ENCODE data around the gene NCAM1.
"Not testable (repeated sequence)": the region's sequence is repeated elsewhere in the genome, so short reads cannot be mapped to it uniquely, and the experiment has no call there.

The NCAM1 gene

GRCh38 chr11:113293936-113294335 lies 332.7 kb downstream of the NCAM1 start (continued):
- TF ChIP-seq ZNF280D (tag by site-specific recombination; IDR thresholded peaks at IDR 0.05), result no peak
- no peak for TF ChIP-seq BCL11B (tag by site-specific recombination; IDR thresholded peaks at IDR 0.05; ENCODE audit: low read depth)
- TF ChIP-seq ZNF514 (tag by site-specific recombination; IDR thresholded peaks at IDR 0.05), result no peak
- no peak for TF ChIP-seq ZNF132 (tag by site-specific recombination; IDR thresholded peaks at IDR 0.05; ENCODE audit: borderline replicate concordance)
- no peak for TF ChIP-seq ZNF585B (tag by site-specific recombination; IDR thresholded peaks at IDR 0.05)
- TF ChIP-seq HOXC10 (CRISPR knock-in tag; IDR thresholded peaks at IDR 0.05), result no peak
- no peak for TF ChIP-seq ZNF510 (tag by site-specific recombination; IDR thresholded peaks at IDR 0.05; ENCODE audit: insufficient replicate concordance)

DNA sequence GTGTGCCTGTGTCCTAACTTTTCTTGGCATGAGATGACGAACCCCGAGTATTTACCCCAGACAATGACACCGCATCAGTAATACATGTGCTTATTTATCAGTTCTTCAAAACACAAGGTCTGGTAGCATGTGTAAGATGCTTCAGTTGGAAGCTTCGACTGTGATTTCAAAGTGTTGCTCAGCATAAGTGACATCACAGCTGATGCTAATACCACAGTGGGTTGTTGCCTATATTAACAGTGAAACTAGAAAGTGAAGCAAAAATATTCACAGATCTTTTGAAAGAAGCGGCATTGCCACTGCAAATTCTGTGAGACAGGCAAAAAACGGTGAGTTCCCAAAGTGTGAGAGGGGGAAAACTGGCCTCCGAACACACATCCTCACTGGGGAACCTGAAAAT lies 334.8 kb downstream of the NCAM1 start:
- Histone ChIP-seq H3K36me3 (ENCODE audit: control insufficient read depth in 2 of 2, insufficient read depth in 1 of 2, low read length in 2 of 2) (no peaks in the 10 kb centered on the region), H3K9me3 (ENCODE audit: control insufficient read depth, insufficient read depth, low read depth, low read length) (no peaks in the 10 kb centered on the region), H3K4me3 (ENCODE audit: low read depth, low read length) (no peak overlapping the region), H3K4me1 (ENCODE audit: control insufficient read depth, insufficient read depth, low read length) (no peaks in the 10 kb centered on the region), H3K27ac (ENCODE audit: extremely low read depth, low read depth, low read length) (no peak overlapping the region)
- ChIA-PET CTCF (interaction anchor here (0.5 to 1.8 kb wide), 3 partner anchors 8 to 708 kb away, joined by 3 to 4 read pairs (median 3); no protein-coding TSS in a partner anchor), POLR2A (no interaction called here)
- TF ChIP-seq ZNF560 (tag by site-specific recombination; IDR thresholded peaks at IDR 0.05; ENCODE audit: borderline replicate concordance) (no peak), ZNF37A (tag by site-specific recombination; IDR thresholded peaks at IDR 0.05) (no peak), ZNF239 (tag by site-specific recombination; IDR thresholded peaks at IDR 0.05) (no peak), ZBTB49 (tag by site-specific recombination; IDR thresholded peaks at IDR 0.05; ENCODE audit: low read depth) (no peak), ZNF521 (tag by site-specific recombination; IDR thresholded peaks at IDR 0.05) (no peak)

DNA sequence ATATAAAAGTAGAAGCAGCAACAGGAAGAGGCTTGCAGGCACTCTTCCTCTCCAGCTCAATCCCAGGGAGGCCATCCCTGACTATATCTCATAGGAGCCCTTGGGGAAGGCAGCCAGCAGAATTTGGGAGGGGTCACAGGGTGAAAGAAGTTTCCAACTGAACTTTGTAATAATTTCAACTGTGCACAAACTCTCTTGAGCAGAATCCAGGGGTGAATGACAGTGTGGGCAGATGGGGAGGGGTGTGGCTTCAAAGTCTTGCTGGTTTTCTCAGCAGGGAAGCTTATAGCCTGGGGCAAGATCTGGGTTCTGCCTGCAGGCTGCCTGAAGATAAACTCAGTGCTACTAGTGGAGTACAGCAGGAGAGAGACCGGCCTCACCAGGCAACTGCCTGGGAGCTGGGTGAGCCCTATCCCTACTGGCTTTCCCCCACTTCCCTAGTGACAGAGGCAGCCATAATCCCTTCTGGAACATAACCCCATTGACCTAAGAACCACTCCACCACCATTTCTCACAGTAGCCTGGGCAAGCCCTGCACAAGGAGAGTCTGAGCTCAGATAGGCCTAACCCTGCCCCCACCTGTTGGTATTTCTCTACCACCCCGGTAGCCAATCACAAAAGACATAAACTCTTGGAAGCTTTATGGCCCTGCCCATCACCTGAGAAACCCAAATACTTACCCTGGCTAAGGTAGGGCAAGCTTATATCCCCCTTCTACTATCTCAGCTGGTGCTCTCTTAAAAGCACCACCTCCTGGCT lies 335.4 kb downstream of the NCAM1 start:
- Histone ChIP-seq H3K4me3 (ENCODE audit: low read depth, low read length) (no peak overlapping the region), H3K36me3 (ENCODE audit: control insufficient read depth in 2 of 2, insufficient read depth in 1 of 2, low read length in 2 of 2) (no peaks in the 10 kb centered on the region), H3K27ac (ENCODE audit: extremely low read depth, low read depth, low read length) (no peak overlapping the region), H3K4me1 (ENCODE audit: control insufficient read depth, insufficient read depth, low read length) (no peaks in the 10 kb centered on the region), H3K9me3 (ENCODE audit: control insufficient read depth, insufficient read depth, low read depth, low read length) (no peaks in the 10 kb centered on the region)
- ChIA-PET CTCF (interaction anchor here (0.7 to 1.8 kb wide), 2 partner anchors 8 to 856 kb away, joined by 3 read pairs; no protein-coding TSS in a partner anchor), POLR2A (no interaction called here)
- TF ChIP-seq OSR2 (tag by site-specific recombination; IDR thresholded peaks at IDR 0.05), result no peak
- peak; percentile 38; the same call in 1 of the 2 replicates for TF ChIP-seq SCRT2 (tag by site-specific recombination; IDR thresholded peaks at IDR 0.05)
- TF ChIP-seq ZIC2 (tag by site-specific recombination; IDR thresholded peaks at IDR 0.05), result peak; percentile 81

GRCh38 chr11:113298496-113298895 lies 337.3 kb downstream of the NCAM1 start:
- CTCF ChIA-PET, result interaction anchor here (0.6 to 1.8 kb wide), 6 partner anchors 8 to 743 kb away, joined by 3 to 5 read pairs (median 3); no protein-coding TSS in a partner anchor
- H3K4me3 ChIP-seq (ENCODE audit: low read depth, low read length); H3K4me1 ChIP-seq (ENCODE audit: control insufficient read depth, insufficient read depth, low read length); POLR2A ChIA-PET; H3K9me3 ChIP-seq (ENCODE audit: control insufficient read depth, insufficient read depth, low read depth, low read length); H3K27ac ChIP-seq (ENCODE audit: extremely low read depth, low read depth, low read length); H3K36me3 ChIP-seq (ENCODE audit: control insufficient read depth in 2 of 2, insufficient read depth in 1 of 2, low read length in 2 of 2): not testable (repeated sequence)

Data from HEK293 (cell line).